ENCODE data around the gene PRCP. TPM values are rescaled to one million over a fixed set of nuclear protein-coding genes. Genes with fewer than 3 reads are reported as not detected.

Gene PRCP
- total RNA-seq, 1 experiment from 2014 or later, result 51.5 TPM

DNA sequence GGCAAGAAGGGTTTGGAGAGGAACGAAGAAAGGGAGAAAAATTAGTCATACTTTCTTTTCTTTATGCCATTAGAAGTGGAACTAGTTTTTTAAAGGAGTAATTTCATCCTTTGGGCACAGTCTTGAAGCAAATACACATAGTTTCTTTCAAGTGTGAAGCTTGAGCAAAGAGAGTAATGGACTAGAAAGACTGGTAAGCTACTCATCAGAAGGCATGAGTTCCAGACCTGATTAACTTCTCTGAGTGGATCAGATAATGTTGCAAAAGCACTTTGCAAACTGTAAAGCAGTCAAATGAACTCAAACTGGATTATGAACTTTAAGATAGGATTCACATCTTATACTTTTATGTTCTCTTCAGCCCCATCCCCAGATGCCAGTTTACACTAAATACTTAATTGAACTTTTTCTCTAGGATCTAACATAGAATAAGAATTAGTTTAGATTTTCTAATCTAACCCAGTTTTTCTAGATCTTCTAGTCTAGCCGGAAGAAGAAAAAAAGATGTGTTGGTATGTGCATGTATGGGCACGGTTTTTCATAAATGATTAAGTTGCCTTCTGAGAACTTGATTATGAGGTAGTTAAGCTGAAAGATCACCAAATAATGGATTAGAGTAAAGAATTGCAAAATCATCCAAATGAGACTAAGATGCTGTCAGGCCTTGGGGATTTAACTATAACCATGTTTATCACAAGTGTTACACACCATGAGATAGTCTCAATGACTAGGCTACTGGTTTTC lies 3.8 kb upstream of the PRCP start:
- no peak for TF ChIP-seq CTCF (conservative IDR thresholded peaks at IDR 0.05; ENCODE audit: low read depth, low read length)
- CTCF ChIA-PET, result no interaction called here
- Histone ChIP-seq H3K4me3 (ENCODE audit: low read length) (no peak overlapping the region), H3K4me2 (ENCODE audit: low read length) (peak overlapping the region; percentile 93), H3K27me3 (ENCODE audit: low read length) (no peaks in the 10 kb centered on the region), H3K4me1 (ENCODE audit: insufficient read depth, low read length) (peaks cover 25% of the 10 kb centered on the region), H3F3A (ENCODE audit: low read length, unreplicated experiment) (no peaks in the 10 kb centered on the region), H3K79me2 (ENCODE audit: low read length) (peaks cover 78% of the 10 kb centered on the region), H3K9me2 (replicated peaks; ENCODE audit: low read length) (no peaks in the 10 kb centered on the region), H3K9ac (ENCODE audit: low read length) (no peak overlapping the region), H3K9me3 (ENCODE audit: low read length) (no peaks in the 10 kb centered on the region), H2AFZ (ENCODE audit: low read length) (no peak overlapping the region), H3K27ac (ENCODE audit: low read length) (no peak overlapping the region), H4K20me1 (ENCODE audit: low read length) (0 out of 2 replicates have a peak, but pooled peaks cover 3% of the 10 kb centered on the region), H3K36me3 (ENCODE audit: low read depth, low read length) (no peaks in the 10 kb centered on the region)
- DNase-seq (no peak), ATAC-seq (no peak)
- intact Hi-C loops (cut with micrococcal nuclease), result no loop called here
- no TSS peak for BruUV-seq (replicated peaks)
- POLR2A ChIA-PET (ENCODE audit: unreplicated experiment), result no interaction called here

GRCh38 chr11:82902880-82903279 lies 2.6 kb upstream of the PRCP start:
- Histone ChIP-seq H3K4me3 (ENCODE audit: low read length) (peak overlapping the region; percentile 83), H3K4me1 (ENCODE audit: insufficient read depth, low read length) (peaks cover 27% of the 10 kb centered on the region), H3K4me2 (ENCODE audit: low read length) (peak overlapping the region; percentile 93), H3K27me3 (ENCODE audit: low read length) (no peaks in the 10 kb centered on the region), H4K20me1 (ENCODE audit: low read length) (0 out of 2 replicates have a peak, but pooled peaks cover 3% of the 10 kb centered on the region), H2AFZ (ENCODE audit: low read length) (no peak overlapping the region), H3K79me2 (ENCODE audit: low read length) (peaks cover 75% of the 10 kb centered on the region), H3K9me2 (replicated peaks; ENCODE audit: low read length) (no peaks in the 10 kb centered on the region), H3K9ac (ENCODE audit: low read length) (no peak overlapping the region), H3K36me3 (ENCODE audit: low read depth, low read length) (no peaks in the 10 kb centered on the region), H3K27ac (ENCODE audit: low read length) (no peak overlapping the region), H3K9me3 (ENCODE audit: low read length) (no peaks in the 10 kb centered on the region), H3F3A (ENCODE audit: low read length, unreplicated experiment) (no peaks in the 10 kb centered on the region)
- no TSS peak for BruUV-seq (replicated peaks)
- intact Hi-C loops (cut with micrococcal nuclease), result no loop called here
- ATAC-seq (no peak), DNase-seq (no peak)
- ChIA-PET POLR2A (ENCODE audit: unreplicated experiment) (no interaction called here), CTCF (no interaction called here)
- TF ChIP-seq EZH2 (IDR thresholded peaks at IDR 0.05; ENCODE audit: low read length, unreplicated experiment) (no peak), CTCF (conservative IDR thresholded peaks at IDR 0.05; ENCODE audit: low read depth, low read length) (no peak), EZH2phosphoT487 (IDR thresholded peaks at IDR 0.05; ENCODE audit: borderline replicate concordance, low read length) (no peak)

DNA sequence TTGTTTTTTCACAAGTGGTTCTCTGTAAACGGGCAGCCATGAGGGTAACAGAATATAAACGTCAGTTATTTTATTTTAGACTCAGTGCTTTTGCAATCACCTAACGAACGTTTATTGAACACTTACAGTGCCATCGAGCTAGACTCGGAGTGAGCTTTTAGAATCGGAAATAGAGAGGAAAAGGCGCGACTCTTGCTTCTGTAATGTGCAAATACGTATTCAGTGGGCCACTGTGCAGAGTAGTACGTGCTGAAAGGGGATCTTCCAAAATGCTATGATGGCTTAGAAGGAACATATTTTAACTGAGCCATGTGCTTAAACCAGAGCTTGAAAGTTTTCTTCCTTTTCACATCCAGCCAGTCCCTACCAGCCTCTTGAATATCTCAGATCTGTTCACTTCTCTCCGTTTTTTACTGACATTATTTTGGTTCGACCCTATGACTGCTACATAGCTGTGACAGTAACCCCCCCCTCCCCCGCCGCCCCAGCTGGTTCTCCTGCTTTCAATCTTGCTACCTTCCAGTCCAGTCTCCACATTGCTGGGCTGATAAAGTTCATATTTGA lies 1.8 kb upstream of the PRCP start:
- Histone ChIP-seq H3K27me3 (ENCODE audit: low read length) (no peaks in the 10 kb centered on the region), H3K9me3 (ENCODE audit: low read length) (no peaks in the 10 kb centered on the region), H3K9me2 (replicated peaks; ENCODE audit: low read length) (no peaks in the 10 kb centered on the region), H3K36me3 (ENCODE audit: low read depth, low read length) (no peaks in the 10 kb centered on the region), H3F3A (ENCODE audit: low read length, unreplicated experiment) (no peaks in the 10 kb centered on the region), H3K4me1 (ENCODE audit: insufficient read depth, low read length) (peaks cover 27% of the 10 kb centered on the region), H3K9ac (ENCODE audit: low read length) (peak overlapping the region; percentile 65), H4K20me1 (ENCODE audit: low read length) (0 out of 2 replicates have a peak, but pooled peaks cover 3% of the 10 kb centered on the region), H3K4me3 (ENCODE audit: low read length) (peak overlapping the region; percentile 83), H3K27ac (ENCODE audit: low read length) (0 out of 2 replicates have a peak overlapping the region, but pooled peaks have one; percentile 1), H3K79me2 (ENCODE audit: low read length) (peaks cover 71% of the 10 kb centered on the region), H3K4me2 (ENCODE audit: low read length) (peak overlapping the region; percentile 93), H2AFZ (ENCODE audit: low read length) (peak overlapping the region; percentile 90)
- DNase-seq (no peak), ATAC-seq (no peak)
- POLR2A ChIA-PET (ENCODE audit: unreplicated experiment), result interaction anchor here (0.6 to 2.1 kb wide), 3 partner anchors 94 to 271 kb away, joined by 5 to 18 read pairs (median 6); partner anchors contain the start of gene PCF11
- intact Hi-C loops (cut with micrococcal nuclease), result loop anchor here (1.0 to 2.0 kb wide), 6 partner anchors 43 to 385 kb away; partner anchors contain the start of genes ANKRD42, CCDC90B and PCF11
- TSS peak; percentile 48 for BruUV-seq (replicated peaks)
- CTCF ChIA-PET, result interaction anchor here (0.6 to 2.3 kb wide), 4 partner anchors 25 to 380 kb away, joined by 3 to 20 read pairs (median 4); no protein-coding TSS in a partner anchor
- no peak for TF ChIP-seq CTCF (conservative IDR thresholded peaks at IDR 0.05; ENCODE audit: low read depth, low read length)
- no peak for TF ChIP-seq EZH2phosphoT487 (IDR thresholded peaks at IDR 0.05; ENCODE audit: borderline replicate concordance, low read length)
- no peak for TF ChIP-seq EZH2 (IDR thresholded peaks at IDR 0.05; ENCODE audit: low read length, unreplicated experiment)

All from PC-3 (cell line).